ENCODE results near the gene CYS1. TPM values are rescaled to one million over a fixed set of nuclear protein-coding genes. Genes with fewer than 3 reads are reported as not detected.

The CYS1 gene
- total and polyA plus RNA-seq, 2 donors (not counting 3 experiments of a cell fraction or from before 2014, with no cell fraction given): not detected

DNA sequence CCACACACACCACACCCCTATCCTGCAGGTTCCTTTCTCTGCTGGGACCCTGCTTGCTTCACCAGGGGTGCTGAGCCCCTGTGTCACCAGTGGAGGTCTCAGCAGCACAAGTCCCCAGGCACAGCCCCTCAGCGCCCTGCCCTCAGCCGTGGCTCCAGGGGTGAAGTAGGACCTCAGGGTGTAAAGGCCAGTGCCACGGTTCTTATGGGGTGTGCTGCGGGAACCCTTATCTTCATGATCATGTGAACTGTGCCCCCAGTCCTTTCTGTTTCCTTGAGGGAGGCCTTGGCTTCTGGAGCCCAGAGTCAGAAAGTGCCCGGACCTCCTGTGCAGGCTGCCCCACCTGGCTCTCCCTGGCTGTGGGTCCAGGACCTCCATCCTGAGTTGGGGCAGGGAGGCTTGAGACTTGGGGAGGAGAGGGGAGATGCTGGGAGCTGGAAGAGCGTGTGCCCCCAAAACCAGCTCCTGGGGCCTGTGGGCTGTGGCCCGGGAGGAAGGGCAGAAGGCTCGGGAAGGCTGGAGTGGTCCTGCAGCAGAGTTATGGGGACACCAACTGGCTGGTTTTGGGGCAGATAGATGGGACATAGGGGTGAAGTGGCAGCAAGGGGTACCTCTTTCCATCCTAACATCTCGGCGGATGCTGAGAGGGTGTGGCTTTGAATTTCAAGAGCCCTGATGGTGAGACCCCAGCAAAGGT lies 57.1 kb downstream of the CYS1 start:
- TF ChIP-seq, protein P1, sequence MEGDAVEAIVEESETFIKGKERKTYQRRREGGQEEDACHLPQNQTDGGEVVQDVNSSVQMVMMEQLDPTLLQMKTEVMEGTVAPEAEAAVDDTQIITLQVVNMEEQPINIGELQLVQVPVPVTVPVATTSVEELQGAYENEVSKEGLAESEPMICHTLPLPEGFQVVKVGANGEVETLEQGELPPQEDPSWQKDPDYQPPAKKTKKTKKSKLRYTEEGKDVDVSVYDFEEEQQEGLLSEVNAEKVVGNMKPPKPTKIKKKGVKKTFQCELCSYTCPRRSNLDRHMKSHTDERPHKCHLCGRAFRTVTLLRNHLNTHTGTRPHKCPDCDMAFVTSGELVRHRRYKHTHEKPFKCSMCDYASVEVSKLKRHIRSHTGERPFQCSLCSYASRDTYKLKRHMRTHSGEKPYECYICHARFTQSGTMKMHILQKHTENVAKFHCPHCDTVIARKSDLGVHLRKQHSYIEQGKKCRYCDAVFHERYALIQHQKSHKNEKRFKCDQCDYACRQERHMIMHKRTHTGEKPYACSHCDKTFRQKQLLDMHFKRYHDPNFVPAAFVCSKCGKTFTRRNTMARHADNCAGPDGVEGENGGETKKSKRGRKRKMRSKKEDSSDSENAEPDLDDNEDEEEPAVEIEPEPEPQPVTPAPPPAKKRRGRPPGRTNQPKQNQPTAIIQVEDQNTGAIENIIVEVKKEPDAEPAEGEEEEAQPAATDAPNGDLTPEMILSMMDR (IDR thresholded peaks at IDR 0.05; ENCODE audit: extremely low read depth in 1 of 2, insufficient read depth in 1 of 2, low read depth in 1 of 2, low read length in 2 of 2): no peak
- TF ChIP-seq FOS (IDR thresholded peaks at IDR 0.05; ENCODE audit: borderline replicate concordance, insufficient read depth, low read length) (no peak), POLR2A (IDR thresholded peaks at IDR 0.05; ENCODE audit: low read depth, low read length) (no peak), GATA2 (IDR thresholded peaks at IDR 0.05; ENCODE audit: insufficient read depth, insufficient read length, low read depth, low read length) (no peak), POLR2AphosphoS5 (IDR thresholded peaks at IDR 0.05; ENCODE audit: insufficient read depth, low read depth, low read length) (no peak), MYC (IDR thresholded peaks at IDR 0.05; ENCODE audit: low read depth, low read length) (no peak), EZH2 (IDR thresholded peaks at IDR 0.05; ENCODE audit: borderline replicate concordance, low read depth, low read length, severe bottlenecking) (no peak), JUN (IDR thresholded peaks at IDR 0.05; ENCODE audit: borderline replicate concordance, insufficient read depth, insufficient read length, low read depth) (no peak)
- TF ChIP-seq, protein P2, sequence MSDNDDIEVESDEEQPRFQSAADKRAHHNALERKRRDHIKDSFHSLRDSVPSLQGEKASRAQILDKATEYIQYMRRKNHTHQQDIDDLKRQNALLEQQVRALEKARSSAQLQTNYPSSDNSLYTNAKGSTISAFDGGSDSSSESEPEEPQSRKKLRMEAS (IDR thresholded peaks at IDR 0.05; ENCODE audit: insufficient read depth, insufficient read length): no peak
- Histone ChIP-seq H3K4me1 (ENCODE audit: control insufficient read depth, extremely low read depth, insufficient read depth, low read length) (no peaks in the 10 kb centered on the region), H3K9me1 (replicated peaks; ENCODE audit: control insufficient read depth, extremely low read depth, insufficient read depth, low read length) (no peaks in the 10 kb centered on the region), H3K36me3 (ENCODE audit: control insufficient read depth in 2 of 2, extremely low read depth in 1 of 2, insufficient read depth in 2 of 2, low read length in 2 of 2) (no peaks in the 10 kb centered on the region), H2AFZ (ENCODE audit: low read depth, low read length) (no peak overlapping the region), H3K9ac (replicated peaks; ENCODE audit: extremely low read depth, insufficient read depth, low read length) (no peak overlapping the region), H4K20me1 (replicated peaks; ENCODE audit: control insufficient read depth, extremely low read depth, insufficient read depth, low read length) (no peaks in the 10 kb centered on the region), H3K79me2 (ENCODE audit: control insufficient read depth, insufficient read depth, low read length) (no peaks in the 10 kb centered on the region), H3K4me2 (ENCODE audit: insufficient read depth, low read length) (no peak overlapping the region), H3K9me3 (replicated peaks; ENCODE audit: control insufficient read depth, insufficient read depth, low read length) (no peaks in the 10 kb centered on the region), H3K27ac (ENCODE audit: insufficient read depth, low read depth, low read length) (no peak overlapping the region), H3K4me3 (replicated peaks in 1 of 3; ENCODE audit: insufficient read depth in 1 of 3, low read depth in 1 of 3, low read length in 3 of 3) (no peak overlapping the region), H3K27me3 (ENCODE audit: control insufficient read depth in 2 of 2, insufficient read depth in 2 of 2, low read length in 2 of 2) (peaks cover 0 to 2% of the 10 kb centered on the region in 2 experiments)
- CTCF ChIA-PET: interaction anchor here (1.7 to 16.1 kb wide), 2 partner anchors 39 to 49 kb away, joined by 4 to 151 read pairs; no protein-coding TSS in a partner anchor
- BruUV-seq (replicated peaks): no TSS peak
- FAIRE-seq (no peak), DNase-seq (ENCODE audit: low read depth, low spot score) (no peak)
- intact Hi-C loops (cut with micrococcal nuclease): no loop called here
- POLR2A ChIA-PET: no interaction called here
- dilution Hi-C loops (cut with MboI; ENCODE audit: extremely low pct_ligation_motif_present, low sequenced_read_pairs): no loop called here

All from endothelial cell of umbilical vein (primary cell).